CD4-positive, alpha-beta T cell treated with Interleukin-15 for 4 hours (primary cell): ENCODE results near the gene CAMK2D.

Experiments
- DNase-seq: peaks from one replicate; pipeline ENCODE4 v3.0.0-alpha.2; 2020; ENCODE audit warnings: low spot score

The CAMK2D gene

DNA sequence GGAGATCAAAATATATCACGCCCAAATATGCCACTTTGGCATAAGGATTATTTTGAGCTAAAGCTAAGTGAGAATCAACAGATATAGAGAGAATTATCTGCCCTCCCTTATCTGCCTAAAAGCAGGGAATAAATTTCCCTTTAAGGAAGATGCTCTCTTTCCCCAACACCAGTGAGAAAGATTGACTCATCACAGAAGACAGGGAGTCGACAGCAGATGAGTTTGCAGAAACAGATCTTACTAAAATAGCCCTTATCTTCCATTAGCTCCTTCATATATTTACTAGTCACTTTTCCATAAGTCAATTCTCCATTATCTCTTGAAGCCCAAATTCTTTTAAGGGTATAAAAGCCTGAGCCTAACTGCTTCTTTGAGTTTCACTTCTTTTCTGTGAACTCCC is 156.6 kb downstream of the CAMK2D start:
- DNase-seq, result no peak

DNA sequence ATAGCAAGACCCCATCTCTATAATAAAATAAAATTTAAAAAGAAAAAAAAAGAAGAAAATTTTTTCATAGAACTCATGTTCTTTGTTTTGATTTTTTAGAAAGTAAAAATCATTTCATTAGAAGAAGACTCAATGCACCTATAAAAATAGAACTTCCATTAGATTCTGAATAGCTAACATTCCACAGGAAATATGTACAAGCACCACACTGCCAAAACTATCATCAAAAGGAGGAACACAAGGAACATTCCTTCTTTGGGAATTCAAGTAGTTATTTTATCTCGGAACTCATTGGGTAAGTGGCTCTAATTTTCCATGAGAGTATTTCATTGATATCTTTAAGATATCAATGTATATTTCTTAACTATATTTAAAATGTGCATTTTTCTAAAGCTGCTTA is 157.6 kb downstream of the CAMK2D start:
- no peak for DNase-seq

DNA sequence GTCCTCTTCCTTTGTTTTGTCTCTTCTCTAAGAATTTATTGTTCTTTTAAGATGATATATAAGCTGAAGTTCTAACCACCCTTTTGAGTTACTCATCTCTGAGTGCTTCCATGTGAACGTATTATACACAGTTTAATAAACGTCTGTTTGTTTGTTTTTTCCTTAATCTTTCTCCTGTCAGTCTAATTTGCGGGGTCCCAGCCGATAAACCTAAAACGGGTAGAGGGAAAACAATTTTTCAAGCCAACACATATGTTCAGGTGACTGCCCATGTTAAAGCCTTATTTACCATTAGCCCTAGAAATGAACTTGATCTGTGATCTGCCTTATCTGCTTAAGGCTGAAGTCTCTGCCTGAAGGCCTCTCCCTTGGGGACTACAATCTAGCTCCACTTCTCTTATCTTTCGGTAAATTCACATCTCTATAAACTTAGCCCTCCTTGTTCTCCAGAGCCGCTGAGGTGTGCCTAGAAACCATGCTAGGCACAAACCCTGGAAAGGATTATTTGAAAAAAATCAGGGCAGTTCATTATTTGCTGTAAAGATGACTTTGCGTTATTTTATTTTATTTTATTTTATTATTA is 158.8 kb downstream of the CAMK2D start:
- DNase-seq, result no peak

DNA sequence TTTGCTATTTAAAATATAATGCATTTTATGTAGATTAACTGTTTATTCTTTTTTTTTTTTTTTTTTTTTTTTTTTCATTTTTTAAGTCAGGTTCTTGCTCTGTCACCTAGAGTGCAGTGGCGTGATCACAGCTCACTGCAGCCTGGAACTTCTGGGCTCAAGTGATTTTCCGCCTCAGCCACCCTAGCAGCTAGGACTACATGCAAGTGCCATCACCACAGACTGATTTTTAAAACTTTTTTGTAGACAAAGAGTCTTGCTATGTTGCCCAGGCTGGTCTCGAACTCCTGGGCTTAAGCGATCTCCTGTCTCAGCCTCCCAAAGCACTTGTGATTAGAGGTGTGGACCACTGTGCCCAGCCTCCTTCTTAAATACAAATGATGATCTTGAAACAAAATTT is 159.9 kb downstream of the CAMK2D start:
- DNase-seq, result no peak

DNA sequence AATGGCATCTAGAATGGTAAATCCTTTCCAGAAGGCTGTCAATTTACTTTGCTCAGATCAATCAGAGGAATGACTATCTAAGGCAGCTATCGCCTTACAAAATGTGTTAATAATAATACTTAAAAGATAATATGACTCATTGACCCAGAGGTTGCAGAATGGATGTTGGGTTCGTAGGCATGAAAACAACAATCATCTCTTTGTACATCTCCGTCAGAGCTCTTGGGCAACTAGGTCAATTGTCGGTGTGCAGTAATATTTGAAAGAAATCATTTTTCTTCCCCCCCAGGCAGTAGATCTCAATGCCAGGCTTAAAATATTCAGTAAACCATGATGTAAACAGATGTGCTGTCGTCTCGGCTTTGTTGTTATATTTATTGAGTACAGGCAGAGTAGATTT is 165.1 kb downstream of the CAMK2D start:
- no peak for DNase-seq

DNA sequence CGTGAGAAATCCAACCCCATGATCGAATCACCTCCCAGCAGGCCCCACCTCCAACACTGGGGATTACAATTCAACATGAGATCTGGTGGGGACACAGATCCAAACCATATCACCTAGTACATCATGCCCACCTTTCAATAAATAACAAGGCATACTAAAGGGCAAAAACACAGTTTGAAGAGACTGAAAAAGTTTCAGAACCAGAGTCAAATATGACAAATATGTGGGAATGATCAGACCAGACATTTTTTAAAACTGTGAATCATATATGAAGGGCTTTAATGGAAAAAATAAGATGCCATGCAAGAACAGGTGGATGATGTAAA is 167.3 kb downstream of the CAMK2D start:
- no peak for DNase-seq

DNA sequence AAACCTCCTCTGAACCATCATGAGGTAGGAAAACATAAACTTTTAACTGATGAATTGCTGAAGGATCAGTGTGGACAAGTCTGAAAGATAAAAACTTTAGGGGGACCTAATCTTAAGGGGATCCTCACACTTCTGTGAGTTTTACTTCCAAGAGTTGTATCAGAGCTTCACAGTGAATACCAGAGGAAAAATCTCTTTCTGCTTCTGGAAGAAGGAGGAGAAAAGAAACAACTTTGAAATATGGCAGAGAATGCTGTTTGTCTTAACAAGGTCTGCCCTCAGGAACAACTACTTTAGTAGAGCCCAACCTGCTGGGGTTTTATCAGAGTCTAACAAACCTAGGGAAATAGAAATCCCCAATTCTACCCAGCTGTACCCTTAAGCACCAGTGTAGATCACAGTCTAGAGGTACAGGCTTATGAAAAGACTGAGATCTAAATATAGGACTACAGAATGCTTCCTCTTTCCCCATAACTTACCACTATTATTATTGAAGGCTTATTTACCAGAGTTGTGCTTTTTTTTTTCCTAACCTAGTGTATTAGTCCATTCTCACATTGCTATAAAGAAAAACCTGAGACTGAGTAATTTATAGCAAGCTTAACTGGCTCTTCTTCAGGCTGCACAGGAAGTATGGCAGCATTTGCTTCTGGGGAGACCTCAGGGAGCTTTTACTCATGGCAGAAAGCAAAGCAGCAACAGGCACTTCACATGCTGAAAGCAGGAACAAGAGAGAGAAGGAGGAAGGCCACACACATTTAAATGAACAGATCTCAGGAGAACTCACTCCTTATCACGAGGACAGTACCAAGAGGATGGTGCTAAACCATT is 167.9 kb downstream of the CAMK2D start:
- DNase-seq, result no peak

DNA sequence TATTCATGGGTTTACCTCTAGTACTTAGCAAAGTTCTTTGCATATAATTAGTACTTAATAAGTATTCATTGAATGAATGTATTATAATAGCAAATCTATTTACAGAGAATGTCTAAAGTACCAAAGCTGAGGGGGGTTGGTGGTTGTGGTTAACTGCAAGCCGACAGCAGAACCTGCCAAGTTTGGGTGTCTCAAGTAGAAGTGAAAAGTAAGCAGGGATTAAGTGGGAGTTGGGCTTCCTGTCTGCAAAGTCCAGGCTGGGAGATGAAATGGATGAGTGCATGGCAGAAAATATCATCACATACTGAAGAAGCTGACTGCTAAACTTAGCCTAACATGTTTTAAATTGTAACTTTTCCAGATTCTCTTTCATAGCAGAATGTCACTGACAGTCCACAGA is 169.6 kb downstream of the CAMK2D start:
- no peak for DNase-seq

DNA sequence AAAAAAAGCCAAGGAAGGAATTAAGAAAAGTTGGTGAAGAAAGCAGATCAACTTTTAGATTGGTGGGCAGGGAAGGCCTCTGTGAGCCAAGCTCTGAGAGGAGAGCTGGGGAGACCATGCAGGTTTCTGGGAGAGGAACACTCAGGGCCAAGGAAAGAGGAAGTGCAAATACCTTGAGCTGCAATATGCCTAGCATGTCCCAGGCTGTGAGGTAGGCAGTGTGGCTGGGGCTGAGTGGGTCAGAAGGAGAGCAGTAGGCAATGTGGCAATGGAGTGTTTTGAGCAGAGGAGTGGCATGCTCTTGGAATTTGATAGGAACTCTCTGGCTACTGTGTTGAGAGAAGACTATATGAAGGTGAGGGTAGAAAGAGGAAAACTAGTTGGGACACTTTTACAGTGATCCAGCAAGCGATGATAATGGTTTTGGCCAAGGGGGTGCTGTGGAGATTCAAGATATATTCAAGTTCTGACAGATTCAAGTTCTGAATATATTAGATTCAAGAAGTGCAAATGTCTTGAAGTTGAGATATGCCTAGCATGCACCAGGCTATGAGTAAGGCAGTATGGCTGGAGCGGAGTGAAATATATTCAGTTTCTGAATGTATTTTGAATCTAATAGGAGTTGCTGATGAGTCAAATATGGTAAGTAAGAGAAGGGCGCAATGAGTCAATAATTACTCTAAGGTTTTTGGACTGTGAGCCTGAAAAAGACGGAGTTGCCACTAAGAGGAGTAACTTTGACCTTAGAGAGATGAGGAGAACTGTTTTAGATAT is 172.5 kb downstream of the CAMK2D start:
- DNase-seq, result no peak

DNA sequence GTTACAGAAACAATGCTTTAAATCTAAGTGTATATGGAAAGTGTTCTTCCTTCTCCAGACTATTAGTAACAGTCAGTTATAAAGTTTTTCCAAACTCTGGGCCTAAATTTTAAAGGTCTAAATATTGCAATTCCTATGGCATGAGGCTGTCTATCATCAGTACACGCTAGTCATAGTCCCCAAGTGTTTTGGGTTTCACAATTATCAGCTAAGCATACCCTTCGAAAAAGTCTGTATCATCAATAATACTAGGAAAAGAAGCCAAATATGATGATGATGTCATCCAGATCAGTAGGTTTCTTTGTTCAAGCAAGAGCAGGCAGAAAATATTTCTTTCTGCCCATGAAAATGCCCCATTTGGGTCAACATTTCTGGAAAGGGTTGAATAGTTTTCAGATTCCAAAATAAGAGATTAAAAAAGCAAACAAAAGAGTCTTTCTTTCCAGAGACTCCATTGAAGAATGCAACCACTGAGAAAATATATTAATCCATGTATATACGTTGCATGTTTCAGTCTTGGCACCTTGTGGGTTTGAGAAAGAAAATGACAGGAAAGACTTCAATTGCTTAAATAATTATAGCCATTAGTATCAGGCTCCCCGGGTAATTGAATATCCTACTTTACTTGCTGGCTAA is 173.8 kb downstream of the CAMK2D start:
- no peak for DNase-seq

DNA sequence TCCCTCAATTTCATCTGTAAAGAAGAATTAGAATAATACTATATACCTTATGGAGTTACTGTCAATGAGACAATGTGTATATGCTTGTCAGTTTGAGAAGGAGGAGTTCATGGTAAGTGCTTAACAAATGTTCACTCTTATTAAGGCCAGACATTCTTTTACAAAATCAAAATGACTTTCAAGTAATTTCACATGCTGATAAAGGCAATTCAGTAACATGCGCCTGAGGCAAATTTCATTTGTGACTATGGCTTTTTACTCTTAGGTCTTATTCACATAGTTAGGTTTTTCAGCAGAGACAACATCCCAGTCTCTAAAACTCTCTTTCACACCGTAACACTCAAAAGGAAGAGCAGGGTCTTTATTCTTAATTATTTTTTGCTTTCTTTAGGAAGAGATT is 174.4 kb downstream of the CAMK2D start:
- DNase-seq, result no peak

DNA sequence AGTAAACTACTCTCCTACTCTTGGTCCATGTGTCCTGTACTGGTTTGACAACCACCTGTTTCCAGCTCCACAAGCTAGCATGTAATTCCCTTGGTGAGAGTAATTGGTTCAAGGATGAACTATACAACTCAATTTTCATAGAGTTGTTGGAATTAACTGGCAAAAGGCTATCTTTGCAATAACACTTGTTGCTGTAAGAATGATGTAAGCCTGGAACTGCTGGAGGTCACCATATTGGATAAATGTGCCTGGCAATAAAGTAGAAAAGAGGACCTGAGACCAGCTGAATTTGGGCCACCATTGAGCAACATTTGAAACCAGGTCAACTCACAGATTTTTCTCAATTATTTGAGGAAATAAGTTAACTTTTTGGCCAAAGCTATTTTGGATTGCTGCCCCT is 175.5 kb downstream of the CAMK2D start:
- DNase-seq, result no peak

DNA sequence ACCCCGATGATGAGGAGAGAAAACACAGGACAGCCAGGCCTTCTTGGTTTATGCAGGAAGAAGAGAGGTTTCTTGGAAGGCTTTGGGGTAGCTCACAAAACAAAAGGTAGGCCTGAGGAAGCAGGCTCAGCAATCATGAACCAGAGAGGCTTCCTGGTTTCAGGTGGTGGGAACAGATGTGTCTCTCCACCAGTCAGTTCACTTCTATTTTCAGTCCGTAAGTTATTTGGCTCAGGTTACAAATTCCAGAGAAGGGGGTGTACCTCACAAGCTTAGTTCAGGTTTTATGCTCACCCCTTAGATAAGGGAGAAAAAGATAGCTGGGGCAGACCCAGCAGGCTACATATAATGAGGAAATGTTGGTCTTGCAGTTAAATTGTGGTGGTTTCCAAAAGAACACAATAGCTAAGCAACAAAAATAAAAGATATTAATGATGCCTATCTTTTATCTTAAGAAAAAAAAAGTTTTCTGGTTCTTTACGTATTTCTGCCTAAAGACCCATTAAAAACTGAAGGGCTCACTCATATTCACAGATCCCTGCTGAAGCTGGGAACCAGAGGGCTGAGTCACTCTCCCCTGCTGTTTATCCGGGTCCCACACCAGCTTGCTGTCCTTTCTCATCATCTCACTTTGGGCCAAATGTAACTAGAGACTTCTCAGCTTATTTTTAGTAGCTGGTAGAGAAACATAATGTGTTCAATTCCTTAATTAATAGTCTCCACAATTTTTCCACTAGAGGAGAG is 177.0 kb downstream of the CAMK2D start:
- no peak for DNase-seq

DNA sequence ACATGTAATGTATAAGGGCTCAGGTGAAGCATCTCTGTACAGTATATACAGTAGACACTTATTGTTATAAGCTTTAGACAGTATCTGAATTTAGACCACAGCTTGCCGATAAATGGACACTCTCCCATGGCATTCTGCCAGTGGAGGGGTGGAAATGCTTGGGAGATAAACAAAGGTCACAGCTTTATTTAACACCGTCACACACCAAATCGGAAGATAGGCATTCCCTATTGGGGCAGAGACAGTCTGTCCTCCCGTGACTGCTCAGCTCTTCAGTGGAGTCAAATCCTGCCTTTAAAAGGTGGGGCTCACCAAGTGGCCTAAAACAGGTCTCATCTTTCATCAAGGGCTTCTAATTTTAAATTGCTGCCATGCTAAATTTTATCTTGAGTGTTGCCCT is 178.8 kb downstream of the CAMK2D start:
- no peak for DNase-seq

DNA sequence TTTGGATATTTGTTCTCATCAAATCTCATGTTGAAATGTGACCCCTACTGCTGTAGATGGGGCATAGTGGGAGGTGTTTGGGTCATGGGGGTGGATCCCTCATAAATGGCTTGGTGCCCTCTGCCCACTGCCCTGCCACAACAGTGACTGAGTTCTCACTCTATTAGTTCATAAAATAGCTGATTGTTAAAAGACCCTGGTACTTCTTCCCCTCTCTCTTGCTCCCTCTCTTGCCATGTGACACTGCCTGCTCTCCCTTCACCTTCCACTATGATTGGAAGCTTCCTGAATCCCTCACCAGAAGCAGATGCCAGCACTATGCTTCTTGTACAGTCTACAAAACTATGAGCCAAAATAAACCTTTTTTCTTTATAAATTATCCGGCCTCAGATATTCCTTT is 182.2 kb downstream of the CAMK2D start:
- DNase-seq, result no peak

DNA sequence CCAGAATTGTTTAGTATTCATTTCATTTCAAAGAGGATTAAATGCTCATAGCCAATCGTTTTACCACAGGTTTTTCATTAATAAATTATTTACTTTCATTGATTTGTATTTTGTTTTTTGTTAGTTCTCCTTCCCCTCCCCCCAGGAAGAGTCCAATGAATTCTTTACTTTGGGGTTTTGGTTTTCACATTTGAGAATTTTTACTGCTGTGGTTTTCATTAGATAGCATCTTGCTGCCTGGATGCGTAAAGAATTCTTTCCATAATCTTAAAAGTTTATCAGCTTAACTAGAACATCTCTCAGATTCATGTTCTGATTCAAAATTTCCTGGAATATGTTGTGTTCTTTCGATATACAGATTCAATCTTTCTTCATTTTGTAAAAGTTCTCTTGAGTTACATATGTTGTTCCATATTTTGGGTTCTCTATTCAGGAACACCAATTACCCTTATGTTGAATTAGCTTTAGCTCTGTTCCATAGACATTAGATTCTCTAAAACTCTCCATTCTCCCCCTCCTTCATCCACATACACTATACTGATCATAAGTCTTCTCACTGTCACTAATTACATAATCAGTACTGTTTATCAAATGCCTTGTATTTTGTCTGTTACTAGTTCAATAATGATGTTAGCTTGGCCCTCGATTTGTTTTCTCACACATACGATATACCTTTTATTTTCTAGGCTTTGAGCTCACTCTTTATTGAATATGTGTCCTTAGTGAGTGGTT is 184.4 kb downstream of the CAMK2D start:
- no peak for DNase-seq

DNA sequence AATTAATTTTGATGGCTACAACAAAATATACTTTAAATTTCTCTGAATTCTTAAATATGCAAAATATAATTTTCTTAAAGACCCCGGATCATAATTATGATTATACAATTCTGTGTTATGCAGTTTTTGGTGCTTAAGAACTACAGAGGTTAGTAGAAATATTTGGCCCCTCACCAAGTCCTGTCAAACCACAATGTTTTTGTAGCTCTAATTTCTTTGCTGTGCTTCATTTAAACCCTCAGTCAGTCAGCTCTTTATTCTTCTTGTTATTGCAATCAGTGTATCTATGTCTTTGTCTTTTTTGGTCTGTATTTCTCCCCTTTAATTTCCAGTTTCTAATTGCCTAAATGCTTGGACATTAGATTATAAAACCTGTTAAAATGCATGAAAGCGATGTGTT is 186.1 kb downstream of the CAMK2D start:
- DNase-seq, result no peak

DNA sequence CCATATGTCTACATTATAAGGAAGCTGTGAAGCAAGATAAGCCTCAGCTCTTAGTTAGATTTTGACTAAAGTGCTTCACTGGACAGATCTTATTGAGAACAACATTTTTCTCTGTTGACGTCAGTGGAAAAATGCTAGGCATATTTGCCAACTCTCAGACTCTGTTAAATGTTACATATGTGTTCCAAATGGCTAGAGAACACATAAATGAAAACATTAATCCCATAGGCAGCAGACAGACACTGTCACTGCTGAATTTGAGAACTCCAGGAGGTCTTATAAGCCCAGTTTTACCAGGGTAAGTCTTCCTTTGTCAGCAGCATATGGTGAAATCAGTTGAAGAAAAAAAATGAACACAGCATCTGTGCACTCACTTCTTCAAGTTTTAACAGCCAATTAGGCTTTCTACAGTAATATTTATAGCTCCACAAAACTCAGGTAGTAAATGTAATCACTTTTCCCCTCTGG is 186.9 kb downstream of the CAMK2D start:
- DNase-seq, result no peak

DNA sequence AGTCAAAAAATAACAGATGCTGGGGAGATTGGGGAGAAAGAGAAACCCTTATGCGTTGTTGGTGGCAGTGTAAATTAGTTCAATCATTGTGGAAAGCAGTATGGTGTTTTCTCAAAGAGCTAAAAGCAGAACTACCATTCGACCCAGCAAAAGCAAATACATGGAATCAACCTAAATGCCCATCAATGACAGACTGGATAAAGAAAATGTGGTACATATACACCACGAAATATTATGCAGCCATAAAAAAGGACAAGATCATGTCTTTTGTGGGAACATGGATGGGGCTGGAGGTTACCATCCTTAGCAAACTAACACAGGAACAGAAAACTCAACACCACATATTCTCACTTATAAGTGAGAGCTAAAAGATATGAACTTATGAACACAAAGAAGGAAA is 188.9 kb downstream of the CAMK2D start:
- no peak for DNase-seq

DNA sequence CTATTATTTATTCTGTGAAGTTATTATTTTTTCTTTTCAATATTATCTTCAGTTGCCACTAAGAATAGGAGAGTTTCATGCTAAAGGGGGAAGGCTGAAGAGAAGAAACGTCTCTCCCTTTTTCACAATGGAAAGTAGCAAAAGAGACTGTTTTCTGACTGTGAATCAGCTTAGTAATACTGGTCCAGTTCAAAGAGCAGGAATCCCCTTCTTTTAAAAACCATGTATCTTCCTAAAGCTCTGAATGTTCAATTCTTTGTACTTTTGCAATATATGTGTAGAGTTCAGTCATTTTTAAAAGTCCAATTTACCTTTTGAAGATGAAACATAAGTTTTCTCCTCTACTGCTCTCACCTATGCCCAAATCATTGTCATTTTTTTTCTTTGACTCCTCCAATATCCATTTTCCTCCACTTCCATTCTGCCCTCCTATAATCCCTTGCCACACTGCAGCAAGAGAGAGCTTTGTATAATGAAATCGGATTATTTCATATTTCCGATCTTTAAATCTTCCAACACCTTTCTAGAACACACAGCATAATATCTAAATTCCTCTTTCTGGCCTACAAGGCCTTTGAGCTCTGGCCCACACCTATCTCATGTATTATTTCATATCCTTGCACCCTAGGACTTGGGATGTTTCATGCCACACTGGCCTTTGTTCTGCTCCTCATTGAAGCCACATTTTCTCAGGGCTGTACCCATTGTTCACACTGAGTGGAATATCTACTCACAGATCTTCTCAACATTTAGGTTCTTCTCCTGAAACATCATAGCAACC is 195.3 kb downstream of the CAMK2D start:
- DNase-seq, result no peak

DNA sequence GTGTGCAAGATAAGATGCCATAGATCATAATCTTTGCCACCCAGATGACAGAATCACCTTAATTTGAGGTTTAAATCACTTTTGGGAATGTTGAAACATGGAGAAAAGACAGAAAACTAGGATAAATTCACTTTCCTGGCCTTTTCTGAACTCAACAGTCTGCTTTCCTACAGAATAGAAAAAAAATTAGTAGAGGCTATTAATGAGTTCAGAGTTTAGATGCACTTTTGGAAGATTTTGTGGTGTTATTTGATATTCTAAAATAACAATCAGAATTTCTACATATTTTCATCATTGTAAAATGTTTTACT is 195.9 kb downstream of the CAMK2D start:
- DNase-seq, result no peak
